Fibroblast of lung (primary cell): ENCODE data around the gene DTWD2.

ENCODE experiments used
- CTCF ChIP-seq, 2 donors: IDR thresholded peaks in 1 of 2; conservative IDR thresholded peaks in 1 of 2; 1 replicate in 1 of 2; 2 replicates in 1 of 2; pipeline ENCODE4 v1.5.1; 2011 to 2012; ENCODE audit warnings: low read length in 2 of 2, control low read depth in 1 of 2, inconsistent platforms in 1 of 2, low read depth in 1 of 2, mild to moderate bottlenecking in 1 of 2
- EZH2 ChIP-seq: IDR thresholded peaks from 2 replicates; pipeline ENCODE4 v1.5.1; 2012; ENCODE audit warnings: low read length, control low read depth, mild to moderate bottlenecking; ENCODE audit errors: missing control alignments

- no peak for TF ChIP-seq CTCF (conservative IDR thresholded peaks at IDR 0.05 in 1 of 2, IDR thresholded peaks at IDR 0.05 in 1 of 2; ENCODE audit: low read depth in 1 of 2, low read length in 2 of 2)
- TF ChIP-seq EZH2, result no peak
These were observed 21.3 kb downstream of the DTWD2 start for GRCh38 chr5:118967059-118967508.
